ENCODE results near the gene ZFYVE27.

ZFYVE27 gene

DNA sequence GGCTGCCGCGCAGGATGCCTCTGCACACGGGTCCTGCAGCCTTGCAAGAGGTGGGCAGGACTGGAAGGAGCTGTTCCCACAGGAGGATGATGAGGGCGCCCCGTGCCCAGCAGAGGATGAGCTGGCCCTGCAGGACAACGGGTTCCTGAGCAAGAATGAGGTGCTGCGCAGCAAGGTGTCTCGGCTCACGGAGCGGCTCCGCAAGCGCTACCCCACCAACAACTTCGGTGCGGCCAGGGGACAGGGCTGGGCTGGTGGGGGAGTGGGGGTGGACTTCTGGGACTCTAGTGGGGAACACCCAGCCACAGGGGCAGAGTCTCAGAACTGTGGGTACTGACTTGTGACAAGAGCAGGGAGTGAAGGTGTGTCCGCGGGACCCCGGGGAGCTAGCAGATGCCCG lies 16.0 kb downstream of the ZFYVE27 start:
- no peak for DNase-seq

DNA sequence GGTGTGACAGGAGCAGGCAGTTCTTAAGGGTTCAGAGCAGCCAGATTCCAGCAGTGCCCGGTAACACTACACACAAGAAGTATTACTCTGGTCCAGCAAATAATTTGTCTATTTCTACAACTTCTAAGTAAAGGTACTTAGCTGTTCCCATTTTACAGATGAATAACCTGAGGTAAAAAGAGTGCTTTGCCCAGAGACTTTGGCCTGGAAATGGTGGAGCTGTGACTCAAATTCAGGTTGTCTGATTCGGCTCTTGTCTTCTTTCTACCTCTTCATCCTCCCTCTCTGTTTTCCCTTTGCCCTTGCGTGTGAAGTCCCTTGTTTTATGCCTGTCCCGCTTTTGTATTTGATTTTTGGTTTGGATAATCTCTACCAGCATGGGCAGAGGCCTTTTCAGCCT lies 17.8 kb downstream of the ZFYVE27 start:
- no peak for DNase-seq

DNA sequence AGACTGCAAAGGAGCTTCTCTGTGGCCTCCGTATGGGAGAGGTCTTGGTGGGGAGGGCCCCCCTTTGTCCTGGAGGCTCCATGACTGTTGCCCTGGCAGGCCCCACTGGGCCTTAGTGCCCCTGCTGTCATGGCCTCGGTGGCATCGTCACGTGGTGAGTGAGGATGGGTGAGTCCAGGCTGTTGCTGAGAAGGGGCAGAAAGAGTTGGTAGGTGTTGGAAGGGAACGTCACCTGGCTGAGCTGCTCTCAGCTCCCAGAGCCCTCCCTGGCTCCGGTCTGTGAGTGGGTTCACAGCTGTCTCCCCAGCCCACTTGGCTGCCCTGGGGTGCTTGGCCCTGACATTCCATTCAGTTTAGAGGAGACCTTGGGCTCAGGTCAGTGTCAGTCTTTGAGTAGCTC lies 18.8 kb downstream of the ZFYVE27 start:
- DNase-seq = no peak

DNA sequence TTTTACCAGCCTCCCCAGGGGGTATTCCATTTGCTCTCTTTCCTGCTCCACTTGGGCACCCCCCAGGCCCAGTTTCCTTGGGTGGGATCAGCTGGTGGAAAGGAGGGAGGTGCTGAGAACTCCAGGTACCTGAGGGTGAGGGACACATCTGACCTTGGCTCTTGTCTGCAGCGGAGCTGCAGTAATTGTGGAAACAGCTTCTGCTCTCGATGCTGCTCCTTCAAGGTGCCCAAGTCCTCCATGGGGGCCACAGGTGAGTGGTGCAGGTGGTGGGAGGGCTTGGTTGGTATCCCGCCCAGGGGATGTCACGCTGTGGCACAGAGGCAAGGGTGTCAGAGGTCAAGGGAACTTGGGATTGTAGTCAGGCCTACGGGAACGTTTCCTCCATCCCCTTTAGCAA lies 20.5 kb downstream of the ZFYVE27 start:
- DNase-seq = no peak

DNA sequence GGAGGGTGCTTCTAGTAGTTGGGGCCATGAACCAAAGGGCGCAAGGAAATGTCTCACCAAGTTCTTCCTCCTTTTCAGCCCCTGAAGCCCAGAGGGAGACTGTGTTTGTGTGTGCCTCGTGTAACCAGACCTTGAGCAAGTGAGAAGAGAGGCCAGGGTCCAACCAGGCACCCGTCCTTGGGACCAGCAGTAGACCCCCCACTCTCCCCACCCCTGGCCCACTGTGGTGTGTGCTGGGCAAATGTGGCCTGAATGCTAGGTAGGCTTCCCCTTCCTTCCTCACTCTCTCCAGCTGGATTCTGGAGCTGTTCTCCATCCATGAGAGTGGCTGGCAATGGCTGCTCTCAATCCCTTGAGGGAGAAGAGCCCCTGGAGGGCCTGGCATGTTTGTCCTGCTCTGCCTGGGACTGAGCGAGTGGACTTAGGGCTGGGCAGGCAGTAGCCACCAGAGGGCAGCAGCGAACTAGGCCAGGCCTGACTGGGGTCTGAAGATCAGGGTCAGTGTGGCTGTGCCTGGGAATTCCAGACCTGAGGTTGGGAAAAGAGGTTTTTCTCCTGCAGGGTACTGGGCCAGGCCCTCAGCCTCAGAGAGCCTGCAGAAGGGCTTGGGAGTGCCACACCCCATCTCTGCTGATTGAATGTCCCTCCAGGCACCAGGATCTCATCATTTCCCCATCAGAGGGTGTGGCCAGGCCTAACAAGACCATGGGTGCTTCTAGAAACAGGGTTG lies 22.4 kb downstream of the ZFYVE27 start:
- DNase-seq = peak; percentile 51

DNA sequence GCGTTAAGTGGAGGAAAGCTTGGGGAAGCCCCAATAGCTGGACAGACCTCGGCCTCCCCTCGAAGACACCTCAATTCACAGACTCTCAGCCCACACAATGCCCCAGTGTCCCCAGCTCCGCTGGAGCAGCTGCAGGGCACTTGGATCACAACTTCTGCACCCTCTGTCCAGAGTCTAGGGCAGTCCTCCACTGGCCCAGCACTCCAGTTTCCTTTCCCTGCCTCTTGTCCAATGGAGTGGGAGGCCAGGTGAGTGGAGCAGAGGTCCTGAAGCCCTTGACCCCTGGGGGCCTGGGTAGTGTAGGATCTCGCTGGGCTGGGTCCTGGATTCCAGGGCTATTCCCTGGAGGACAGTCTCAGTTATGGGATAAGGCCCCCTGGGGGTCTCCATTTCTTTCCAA lies 23.0 kb downstream of the ZFYVE27 start:
- DNase-seq = no peak

DNA sequence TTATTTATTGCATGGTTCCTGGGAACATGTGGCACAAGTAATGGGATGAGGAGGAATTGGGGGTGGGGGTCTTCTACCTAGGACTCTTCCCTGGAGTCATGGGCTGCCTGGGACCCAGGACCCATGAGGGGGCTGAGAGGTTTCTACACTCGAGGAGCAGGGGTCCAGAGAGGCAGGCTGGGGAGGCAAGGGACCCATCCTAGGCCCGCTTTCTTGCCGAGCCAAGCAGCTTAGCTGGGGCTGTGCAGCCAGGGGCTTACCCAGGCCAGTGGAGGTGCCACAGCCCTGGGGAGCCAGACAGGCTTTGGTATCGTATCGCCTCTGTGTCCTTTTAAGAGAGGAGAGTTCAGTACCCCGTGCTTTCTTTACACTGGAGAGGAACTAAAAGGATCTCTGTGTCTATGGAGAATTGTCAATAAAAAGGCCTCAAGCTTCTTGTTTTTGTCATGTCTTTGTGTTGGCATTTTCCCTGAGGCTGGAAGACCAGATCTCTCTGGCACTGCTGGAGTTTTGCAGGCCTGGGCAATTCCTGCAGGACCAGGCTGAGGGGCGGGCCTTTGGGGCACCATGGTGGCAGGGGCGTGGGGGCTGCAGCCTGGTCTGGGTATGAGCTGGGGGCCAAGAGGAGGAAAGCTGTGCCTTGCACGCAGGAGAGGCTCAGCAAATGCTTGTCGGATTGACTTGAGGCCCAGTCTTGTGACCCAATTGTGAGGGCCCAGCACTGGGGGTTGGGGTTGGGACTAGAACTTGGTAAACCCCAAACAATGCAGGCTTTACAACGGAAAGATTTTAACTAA lies 23.7 kb downstream of the ZFYVE27 start:
- DNase-seq = no peak

DNA sequence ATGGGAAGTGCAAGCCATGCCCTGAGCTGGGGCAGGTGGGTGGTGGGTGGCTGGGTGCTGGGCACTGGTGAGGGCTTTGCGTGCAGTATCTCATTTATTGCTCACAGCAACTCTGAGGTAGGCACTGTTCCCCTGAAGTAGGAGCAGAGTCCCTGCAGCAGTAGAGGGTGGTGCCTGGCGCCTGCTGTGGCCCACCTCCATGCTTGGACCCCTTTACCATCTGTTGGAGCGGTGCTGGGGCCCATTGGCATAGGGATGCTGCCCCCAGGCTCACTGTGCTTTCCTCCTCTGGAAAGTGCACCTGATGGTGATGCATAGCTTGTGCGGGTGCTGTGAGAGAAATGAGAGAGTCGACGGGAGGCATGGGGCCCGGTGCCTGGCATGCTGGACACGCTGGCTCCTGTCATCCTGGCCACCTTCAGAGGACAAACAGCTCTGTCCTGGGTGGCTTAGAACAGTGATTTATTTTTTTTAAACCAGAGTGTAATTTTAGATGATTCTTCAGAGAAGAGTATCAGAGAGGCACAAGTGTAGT lies 24.5 kb downstream of the ZFYVE27 start:
- no peak for DNase-seq

DNA sequence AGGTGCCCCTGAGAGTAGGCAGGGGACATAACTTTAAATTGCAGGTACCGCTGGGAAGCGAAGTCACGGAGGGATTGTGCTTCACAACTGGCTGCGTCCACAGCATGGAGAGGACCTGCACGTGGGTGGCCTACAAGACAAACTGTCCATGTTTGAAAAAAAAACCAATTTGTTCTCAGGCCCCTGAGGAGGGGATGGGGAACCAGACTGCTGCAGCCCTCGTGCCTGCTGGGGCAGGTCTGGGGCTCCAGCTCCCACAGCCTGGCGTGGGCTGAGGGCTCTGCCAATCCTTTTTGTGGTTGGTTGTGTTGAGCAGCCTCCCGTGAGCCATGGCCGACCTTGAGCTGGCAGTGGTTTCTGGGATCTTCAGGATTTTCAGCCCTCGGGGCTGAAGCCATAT lies 25.1 kb downstream of the ZFYVE27 start:
- DNase-seq = no peak

DNA sequence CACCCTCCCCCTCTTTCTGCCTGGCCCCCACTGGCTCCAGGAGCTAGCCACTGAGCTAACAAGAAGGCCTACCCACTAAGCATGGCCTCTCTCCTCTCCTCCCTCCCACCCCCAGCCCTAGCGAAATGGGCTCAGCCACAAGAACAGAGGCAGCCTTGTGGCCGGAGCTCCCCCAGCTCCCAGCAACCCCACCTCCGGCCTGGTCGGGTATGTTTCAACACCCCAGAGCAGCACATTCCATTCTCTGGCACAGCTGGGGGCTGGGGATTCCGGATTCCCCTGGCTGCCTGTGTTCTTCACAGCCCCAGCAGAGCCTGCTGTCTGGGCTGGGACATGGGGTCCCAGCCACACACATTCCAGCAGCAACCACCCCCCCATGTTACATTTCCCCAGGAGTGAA lies 25.9 kb downstream of the ZFYVE27 start:
- no peak for DNase-seq

DNA sequence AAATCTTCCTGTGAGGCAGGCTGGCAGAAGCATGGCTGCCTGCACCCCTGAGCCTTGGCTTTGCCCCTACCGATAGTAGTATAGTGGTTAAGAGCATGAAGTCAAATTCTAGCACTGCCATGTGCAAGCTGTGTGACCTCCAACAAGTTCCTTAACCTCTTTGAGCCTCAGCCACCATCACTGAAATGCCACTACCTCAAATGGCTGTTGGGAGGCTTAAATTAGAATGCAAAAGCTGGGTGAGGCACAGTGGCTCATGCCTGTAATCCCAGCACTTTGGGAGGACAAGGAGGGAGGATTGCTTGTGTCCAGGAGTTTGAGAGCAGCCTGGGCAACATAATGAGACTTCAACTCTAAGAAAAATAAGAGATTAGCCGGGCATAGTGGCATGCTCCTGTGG lies 26.5 kb downstream of the ZFYVE27 start:
- DNase-seq = no peak

DNA sequence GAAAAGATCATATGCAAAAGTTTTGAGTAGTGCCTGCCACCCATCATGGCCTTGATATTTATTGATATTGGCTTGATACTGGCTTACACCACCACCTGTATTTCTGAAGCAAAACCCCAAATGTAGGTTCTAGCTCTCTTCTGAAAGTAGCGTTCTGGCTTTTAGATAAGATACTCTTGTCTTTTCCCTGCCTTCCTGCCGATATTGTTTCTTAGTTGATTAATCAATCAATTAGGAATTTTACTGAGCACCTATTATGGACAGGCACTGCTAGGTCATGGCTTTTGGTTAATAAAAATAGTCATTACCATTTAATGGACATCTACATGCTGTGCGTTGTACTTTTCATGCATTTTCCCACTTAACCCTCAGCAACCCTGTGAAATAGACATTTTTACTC lies 27.0 kb downstream of the ZFYVE27 start:
- DNase-seq = no peak

DNA sequence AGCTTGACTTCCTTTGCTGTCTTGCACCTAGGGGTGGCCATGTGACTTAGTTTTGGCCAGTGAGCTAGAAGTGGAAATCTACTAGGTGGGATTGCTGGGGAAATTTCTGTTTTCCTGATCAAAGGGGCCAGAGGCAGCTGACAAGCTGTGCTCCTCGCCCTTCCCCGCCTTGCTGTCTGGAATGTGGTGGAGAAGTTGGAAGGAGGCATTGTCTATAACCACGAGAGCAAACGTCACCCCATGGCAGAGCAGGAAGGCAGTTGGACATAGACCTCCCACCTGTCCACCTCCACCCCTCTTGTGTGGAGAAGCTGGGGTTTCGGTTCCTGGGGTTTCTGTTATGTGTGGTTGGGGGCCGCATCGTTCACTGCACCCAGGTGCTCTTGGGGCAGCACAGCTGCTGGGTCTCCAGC lies 27.6 kb downstream of the ZFYVE27 start:
- no peak for DNase-seq

DNA sequence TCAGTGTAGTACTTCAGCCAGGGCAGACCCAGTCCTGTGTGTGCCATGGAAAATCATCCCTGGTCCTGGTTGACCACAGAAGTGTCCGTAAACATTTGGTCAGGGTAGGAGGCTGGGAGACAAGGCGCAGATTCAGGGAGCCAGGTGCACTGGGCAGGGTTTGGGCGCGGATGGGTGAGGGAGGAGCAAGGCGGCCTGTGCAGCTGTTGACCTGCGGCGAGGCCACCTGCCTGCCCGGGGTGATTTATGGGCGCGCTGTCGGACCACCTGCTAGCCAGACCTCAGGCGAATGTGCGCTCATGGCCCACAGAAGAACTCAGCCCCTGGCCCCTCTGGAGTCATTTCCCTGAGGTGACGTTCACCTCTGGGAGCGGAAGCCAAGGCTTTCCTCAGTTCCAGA lies 28.3 kb downstream of the ZFYVE27 start:
- no peak for DNase-seq

DNA sequence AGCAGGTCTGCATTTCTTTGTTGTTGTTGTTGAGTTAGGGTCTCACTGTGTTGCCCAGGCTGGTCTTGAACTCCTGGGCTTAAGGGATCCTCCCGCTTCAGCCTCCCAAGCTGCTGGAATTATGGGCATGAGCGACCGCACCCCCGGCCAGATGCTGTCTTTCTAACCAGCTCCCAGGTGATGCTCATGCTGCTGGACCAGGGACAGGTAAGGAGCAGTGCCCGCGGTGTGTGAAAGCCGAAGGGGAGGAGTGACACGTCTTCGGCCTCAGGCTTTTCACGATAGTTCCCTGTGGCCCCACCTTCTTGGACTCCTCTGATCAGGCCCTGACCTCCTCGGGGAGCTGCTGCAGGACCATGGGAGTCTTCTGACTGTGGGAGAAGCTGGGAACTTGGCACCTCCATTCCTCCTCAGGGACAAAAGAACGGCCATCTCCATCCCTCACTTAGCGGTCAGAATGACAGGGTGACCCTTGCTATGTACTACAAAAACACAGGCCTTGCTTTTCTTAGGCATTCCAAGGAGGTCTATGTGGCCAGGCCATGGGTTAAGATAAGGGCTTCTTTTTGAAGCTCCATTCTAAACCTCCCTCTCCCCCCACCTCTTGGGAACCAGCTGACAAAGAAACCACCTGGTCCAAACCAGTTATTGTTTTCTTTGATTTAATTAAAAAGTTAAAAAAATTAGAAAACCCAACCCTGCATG lies 29.3 kb downstream of the ZFYVE27 start:
- DNase-seq = no peak

DNA sequence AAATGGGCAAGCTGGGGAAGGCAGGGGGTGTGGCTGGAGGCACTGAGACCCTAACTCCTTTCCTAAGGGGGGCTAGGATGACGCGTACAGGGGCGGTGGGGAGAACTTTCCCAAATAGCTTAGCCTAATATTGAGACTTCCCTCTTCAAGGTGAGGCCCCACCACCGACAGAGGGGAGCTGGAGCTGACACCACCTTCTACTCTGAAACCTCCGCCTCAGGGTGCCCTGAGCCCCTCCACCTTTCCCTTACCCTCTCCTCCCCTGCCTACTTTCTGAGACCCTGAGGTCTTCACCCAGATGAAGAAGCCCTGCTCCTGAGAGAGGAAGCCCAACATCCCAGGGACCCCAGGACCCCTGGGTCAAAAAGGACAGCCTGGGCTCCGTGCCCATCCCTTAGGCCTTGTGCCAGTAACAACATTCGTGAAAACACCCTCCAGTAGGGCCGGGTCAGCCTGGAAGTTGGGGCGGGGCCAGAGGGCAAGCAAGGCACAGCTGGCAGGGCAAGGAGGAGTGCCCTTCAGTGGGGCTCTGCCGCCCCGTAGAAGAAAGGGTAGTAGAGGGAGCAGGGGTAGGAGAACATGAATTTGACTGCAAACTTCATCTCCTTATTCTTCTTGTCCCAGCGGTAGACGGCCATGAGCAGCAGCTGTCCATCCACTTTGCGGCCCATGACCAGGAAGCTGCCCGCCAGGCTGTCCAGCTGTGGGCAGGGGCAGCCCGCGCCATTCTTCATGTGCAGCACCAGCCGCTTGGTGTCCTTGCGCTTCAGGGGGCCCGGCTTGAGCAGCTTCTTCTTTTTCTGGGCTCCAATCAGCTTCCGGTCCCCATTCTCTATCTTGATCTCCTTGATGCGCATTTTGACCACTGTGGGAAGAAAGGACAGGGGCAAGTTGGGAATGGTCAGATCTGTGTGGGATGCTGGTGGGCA lies 30.3 kb downstream of the ZFYVE27 start:
- DNase-seq = no peak

DNA sequence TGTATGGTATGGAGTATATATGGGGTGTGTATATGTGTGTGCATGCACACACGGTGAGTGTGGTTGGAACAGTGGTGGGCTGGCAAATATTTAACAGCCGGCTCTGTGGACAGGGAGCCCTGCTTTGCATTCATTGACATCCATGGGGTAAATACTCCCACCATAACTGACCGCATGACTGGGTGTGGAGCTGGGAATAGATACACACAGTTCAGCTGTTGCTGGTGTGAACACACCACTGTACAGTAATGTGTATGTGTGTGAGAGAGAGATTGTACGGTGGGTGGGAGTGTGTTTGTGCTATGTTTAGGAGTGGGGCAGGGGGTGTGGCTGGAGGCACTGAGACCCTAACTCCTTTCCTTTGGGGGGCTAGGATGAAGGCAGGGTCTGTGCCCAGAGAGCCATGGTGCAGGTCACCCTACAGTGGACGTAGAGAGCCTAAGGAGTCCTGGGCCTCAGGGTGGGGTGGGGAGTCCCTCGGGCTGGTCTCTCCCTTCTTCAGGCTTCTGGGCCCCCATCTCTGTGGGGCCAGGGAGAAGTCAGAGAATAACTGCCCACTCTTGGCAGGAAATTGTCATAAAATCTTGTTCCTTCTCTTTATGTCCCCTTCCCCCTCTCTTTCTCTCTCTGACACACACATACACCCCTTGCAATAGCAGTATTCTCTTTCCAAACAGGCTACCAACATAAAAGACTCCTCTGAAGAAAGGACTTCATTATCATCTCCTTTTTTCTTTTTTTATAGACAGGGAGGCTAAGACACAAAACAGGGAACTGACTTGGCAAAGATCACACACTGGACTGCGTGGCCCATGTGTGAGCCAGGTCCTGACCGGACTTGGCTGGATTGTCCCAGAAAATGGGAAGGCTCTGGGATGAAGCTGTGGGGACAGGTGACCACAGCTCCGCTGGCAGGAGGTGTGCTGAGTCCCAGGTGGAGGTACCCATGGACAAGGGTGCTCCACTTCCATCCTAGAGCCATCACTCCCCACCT lies 31.7 kb downstream of the ZFYVE27 start:
- DNase-seq = no peak

DNA sequence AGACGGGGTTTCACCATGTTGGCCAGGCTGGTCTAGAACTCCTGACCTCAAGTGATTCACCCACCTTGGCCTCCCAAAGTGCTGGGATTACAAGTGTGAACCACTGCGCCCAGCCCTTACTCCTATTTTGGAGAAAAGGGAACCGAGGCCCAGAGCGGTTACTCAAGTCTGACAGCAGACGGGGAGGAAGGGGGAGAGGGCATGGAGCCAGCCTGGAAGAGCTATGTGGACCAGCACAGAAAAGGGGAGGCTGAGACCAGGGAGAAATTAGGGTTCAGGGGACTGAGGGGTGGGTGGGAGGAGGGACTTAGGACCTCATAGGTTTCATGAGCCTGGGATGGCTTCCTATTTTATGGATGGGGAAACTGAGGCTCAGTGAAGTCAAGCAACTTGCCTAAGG lies 33.3 kb downstream of the ZFYVE27 start:
- DNase-seq = no peak

DNA sequence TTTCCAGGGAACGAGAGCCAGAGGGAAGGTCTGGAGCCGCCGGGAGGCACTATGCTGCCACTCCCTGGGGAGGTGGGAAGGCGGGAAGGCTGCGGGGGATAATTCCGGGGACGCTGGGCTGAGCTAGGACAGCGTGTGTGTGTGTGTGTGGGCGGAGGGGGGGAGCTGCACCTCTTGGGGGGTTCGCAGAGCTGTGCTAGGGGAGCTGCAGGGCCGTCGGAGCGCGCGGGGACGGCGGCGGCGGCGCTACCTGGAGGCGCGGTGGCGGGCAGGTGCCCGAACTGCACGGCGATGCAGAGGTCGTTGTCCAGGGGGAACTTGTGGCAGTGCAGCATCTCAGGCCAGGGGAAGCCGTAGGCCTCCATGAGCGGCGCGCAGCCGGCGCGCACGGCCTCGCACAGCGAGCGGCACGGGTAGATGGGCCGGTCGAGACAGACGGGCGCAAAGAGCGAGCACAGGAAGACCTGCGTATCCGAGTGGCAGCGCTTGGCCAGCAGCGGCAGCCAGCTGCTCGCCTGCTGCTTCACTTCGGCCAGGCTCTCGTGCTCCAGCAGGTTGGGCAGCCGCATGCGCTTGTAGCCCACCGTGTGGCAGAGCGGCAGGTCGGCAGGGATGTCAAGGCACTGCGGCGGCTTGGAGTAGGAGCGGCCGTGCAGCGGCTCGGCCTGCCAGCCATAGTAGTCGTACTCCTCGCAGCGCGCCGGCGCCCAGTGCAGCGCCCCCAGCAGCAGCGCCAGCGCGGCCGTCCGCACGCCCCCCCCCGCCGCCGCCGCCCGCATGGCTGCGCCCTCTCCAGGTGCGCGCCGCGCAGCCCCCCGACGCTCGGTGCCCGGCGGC lies 34.3 kb downstream of the ZFYVE27 start:
- DNase-seq = no peak

Measured in activated CD8-positive, alpha-beta memory T cell treated with anti-CD3 and anti-CD28 coated beads, Interleukin-2, amount 50 U/mL, for 4 hours (primary cell).